NCI-H1105 treated with DMSO at 0.1 percent for 48 hours (cell line): ENCODE measurements around the gene RANBP3.

Experiments
- DNase-seq: peaks from one replicate; lab custom pipeline; 2025; lab: John Stamatoyannopoulos, UW

The RANBP3 gene

DNA sequence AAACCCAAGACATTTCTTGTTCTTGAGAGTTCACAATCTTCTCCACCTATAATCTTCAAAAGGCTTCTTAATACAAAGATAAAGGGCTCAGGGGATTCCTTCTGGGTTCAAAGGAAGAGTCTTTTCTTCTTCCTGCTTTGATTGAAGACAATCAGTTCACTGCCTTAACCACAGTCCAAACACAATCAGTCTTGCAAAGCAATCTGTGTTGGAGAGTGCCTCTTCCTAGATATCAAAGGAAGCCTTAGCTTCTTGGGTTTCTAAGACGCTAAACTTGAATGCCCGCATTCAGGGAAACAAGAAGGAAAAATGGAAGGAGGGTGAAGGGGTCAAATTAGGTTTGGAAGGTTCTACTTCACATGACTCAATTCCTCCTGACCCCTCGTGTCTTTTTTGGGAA lies 27.2 kb downstream of the RANBP3 start:
- DNase-seq = no peak

GRCh38 chr19:5949792-5950305 lies 28.1 kb downstream of the RANBP3 start:
- DNase-seq = peak; percentile 78

DNA sequence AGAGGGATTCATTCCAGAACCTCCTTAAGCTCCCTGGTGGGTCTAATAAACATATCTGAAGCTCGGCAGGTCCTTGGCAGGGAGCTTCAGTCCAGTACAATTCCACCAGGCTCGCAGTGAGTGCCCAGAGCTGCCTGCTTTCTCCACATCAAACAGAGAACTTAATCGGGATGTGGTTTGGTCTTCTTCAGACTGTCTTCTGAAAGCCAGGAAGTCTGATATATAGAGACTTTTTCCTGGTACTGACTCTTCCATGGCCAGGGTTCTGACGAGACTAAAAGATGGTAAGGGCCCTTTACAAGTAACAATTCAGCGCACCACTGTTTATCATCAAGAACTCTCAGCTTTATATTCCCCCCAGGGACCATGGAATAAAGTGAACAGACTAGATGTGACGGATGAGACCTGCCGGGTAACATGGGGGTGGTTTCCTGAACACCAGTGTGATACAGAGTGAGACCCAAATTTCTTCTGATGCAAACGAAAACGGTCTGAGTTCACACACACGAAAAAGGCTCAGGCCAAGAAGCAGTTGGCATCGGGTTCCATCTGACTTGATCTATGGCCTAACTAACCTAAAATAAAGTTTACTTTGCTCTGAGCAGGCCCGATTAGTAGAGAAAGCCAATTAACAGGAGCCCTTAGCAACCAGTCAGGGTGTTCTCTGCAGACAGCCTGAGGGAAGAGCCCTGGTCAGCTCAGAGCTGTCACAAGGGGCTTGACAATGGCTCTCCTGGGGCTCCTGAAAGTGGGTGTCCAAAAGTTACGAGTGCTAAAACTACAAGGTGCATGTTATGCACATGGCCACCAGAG lies 29.0 kb downstream of the RANBP3 start:
- DNase-seq = no peak

- no peak for DNase-seq
Measured at GRCh38 chr19:5947435-5947834, 30.5 kb downstream of the RANBP3 start.

- DNase-seq = no peak
Measured at GRCh38 chr19:5943623-5944022, 34.3 kb downstream of the RANBP3 start.

- DNase-seq = no peak
Measured at GRCh38 chr19:5943045-5943444, 34.9 kb downstream of the RANBP3 start.

- no peak for DNase-seq
Measured at GRCh38 chr19:5941673-5942072, 36.3 kb downstream of the RANBP3 start.

- DNase-seq = no peak
Measured at GRCh38 chr19:5940260-5941208, 37.4 kb downstream of the RANBP3 start.

- no peak for DNase-seq
Measured at GRCh38 chr19:5937550-5937949, 40.4 kb downstream of the RANBP3 start.

DNA sequence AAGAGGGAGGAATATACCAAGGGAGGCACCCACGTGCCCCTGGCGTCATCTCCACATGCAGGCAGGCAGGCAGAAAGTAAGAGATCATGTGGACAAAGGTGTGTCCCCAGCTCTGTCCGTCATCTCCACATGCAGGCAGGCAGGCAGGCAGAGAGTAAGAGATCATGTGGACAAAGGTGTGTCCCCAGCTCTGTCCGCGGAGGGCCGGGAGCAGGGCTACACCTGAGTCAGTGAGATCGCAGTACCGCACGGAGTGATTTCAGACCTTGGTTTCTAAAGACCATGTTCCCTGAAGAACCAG lies 41.7 kb downstream of the RANBP3 start:
- DNase-seq = no peak

DNA sequence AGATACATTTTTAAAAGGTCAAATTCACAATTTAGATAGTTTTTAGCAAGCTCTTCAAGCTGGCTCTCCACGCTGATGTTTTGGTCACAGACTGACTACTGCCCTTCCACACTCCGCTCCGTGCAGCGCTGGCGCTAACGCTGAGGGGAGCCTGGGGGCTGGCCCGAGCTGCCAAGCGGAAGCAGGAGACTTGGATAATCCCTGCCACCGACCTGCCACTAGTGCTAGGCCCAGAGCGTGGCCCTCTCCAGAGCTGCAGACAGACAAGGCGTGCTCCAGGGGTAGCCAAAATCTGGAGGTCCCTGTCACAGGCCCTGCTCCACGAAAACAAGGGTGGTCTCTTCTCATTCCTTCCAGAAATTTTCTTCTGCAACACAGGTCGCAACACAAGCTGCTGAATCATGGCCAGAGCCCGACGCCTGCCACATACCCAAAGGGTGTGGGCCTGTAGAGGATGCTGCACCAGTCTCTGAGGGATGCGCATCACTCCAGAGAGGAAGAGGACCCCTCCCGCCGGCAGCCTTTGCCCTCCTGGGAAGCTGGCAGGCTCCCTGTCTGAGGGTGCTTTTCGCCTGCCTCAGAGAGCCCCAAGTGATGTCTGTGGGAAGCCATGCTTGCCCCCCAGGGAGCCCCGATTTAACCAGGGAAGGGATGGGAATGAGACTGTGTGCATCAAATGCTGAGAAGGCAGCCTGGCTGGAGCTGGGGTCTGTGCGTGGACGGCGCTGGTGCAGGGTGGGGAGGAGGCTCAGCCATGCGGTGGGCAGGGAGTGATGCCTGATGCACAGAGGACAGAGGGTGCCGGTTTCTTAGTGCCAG lies 42.3 kb downstream of the RANBP3 start:
- no peak for DNase-seq

DNA sequence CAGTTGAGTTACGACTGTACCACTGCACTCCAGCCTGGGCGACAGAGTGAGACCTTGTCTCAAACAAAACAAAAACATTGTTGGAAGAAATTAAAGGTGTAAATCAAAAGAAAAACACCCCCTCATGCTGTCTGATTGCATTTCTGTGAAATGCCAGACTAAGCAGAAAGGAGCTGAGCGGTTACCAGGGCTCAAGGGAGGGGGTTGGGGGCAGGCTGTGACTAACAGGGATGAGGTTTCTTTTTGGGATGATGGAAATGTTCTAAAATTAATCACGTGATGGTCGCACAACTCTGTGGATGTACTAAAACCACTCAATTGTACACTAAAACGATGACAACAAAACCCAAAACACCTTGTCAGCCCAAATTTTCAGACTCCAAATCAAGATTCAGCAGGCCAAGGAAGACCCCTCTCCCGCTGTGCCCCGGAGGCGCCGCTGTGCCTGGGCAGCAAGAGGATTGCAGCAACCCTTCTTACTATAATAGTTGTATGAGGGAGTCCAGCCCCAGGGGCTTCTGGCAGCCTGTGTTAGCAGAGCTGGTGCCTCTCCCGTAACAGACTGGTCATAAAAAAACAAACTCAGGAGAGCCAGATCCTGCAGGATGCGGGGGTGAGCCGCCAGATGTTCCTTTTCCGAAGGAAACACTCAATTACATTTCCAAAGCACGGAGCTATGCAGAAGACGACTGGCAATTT lies 43.0 kb downstream of the RANBP3 start:
- DNase-seq = no peak

DNA sequence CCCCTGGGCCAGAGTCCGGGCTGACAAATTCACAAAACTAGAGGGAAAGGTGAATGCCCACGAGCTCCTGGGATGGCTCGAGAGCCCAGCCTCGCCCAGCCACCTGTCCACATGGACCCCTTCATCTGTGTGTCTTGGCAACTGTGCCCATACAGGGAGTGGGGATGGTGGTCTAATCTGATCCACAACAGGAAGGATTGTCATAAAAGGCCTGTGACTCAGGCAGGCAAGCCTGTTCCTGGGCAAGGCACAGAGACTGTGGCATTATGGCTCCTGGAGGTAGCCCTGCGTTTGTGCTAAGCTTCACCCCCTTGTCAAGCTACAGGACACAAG lies 43.9 kb downstream of the RANBP3 start:
- DNase-seq = no peak

GRCh38 chr19:5933391-5934068 lies 44.4 kb downstream of the RANBP3 start:
- DNase-seq = no peak

DNA sequence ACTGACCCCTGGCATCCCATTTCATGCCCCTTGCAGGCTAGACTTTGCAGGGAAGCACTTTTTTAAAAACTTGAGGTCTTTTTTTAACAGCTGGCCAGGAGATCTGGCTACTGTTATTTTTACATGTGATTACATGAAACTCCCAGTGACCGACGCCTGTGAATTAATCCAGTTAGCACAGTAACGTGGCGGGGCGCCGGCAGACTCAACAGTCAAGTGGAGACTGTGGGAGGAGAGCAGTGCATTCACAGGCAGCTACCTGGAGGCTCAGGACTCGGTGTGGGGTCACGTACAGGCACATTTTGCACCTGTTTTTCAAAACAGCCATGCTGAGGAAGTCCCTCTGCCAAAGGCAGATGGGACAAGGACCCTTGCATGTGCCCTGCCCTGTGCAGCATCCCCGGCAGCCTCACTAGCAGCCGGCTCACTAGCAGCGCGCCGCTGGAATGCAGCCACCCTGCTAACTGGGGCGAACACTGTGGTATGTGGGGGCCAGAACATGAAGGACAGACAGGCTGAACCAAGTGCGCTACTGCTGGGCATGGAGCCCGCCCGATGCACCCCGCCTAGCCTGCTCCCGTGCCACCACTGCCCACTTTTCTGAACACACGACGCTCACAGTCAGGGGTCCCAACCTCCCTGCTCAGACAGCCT lies 45.2 kb downstream of the RANBP3 start:
- no peak for DNase-seq

- no peak for DNase-seq
Measured at GRCh38 chr19:5932146-5932545, 45.8 kb downstream of the RANBP3 start.

GRCh38 chr19:5931251-5931650 lies 46.7 kb downstream of the RANBP3 start:
- no peak for DNase-seq

DNA sequence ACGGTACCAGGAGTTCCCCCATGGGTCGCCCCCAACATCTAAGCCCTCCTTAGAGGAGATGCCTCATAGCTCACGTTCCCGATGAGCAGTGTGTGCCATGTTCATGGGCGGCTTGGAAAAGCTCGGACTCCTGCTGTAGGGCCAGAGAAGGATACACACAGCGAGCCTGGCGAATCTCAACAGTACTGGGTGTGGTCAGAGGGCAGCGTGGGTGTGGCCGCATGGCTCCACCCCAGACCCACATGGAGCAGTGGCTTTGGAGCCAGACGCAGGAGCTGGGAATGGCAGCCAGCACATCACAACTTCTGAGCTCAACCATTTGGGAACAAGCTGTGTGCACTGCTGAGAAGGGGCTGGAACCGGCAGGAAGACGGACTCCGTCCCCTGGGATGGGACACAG lies 48.3 kb downstream of the RANBP3 start:
- DNase-seq = no peak

GRCh38 chr19:5929179-5929578 lies 48.8 kb downstream of the RANBP3 start:
- no peak for DNase-seq

- no peak for DNase-seq
Measured at GRCh38 chr19:5927441-5927821, 50.5 kb downstream of the RANBP3 start.
